Tongue (tissue), 2 donors: Measurements from ENCODE around the gene RPS10. TPM values are rescaled to one million over a fixed set of nuclear protein-coding genes. Genes with fewer than 3 reads are reported as not detected.

Experiments used
- DNase-seq: peaks from one replicate; pipeline ENCODE4 v3.0.0-alpha.2; 2015
- total RNA-seq: library from RNA; depleted of rRNA; stranded (reverse); fragments of >200 nt; gene quantifications from one replicate; pipeline ENCODE4 v1.2.3, GENCODE V29; 2014

The RPS10 gene
- total RNA-seq = 1,790 TPM

GRCh38 chr6:34425498-34426410, at the start of gene RPS10:
RPS10 (minus strand) TSS chr6:34426069; CDS start chr6:34425221, 848 bp downstream.
- DNase-seq = peak; percentile 97

- DNase-seq = peak; percentile 54
Observed at GRCh38 chr6:34475238-34475682, 49.4 kb upstream of the RPS10 start.

- DNase-seq = no peak
Observed at GRCh38 chr6:34474754-34475153, 48.9 kb upstream of the RPS10 start.

GRCh38 chr6:34473967-34474366, 48.1 kb upstream of the RPS10 start:
- no peak for DNase-seq

GRCh38 chr6:34472425-34472824, 46.6 kb upstream of the RPS10 start:
- DNase-seq = no peak

- no peak for DNase-seq
Observed at GRCh38 chr6:34469499-34469898, 43.6 kb upstream of the RPS10 start.

- DNase-seq = no peak
Observed at GRCh38 chr6:34468378-34468892, 42.6 kb upstream of the RPS10 start.

GRCh38 chr6:34466242-34467185, 40.6 kb upstream of the RPS10 start:
- no peak for DNase-seq

- peak; percentile 39 for DNase-seq
Observed at GRCh38 chr6:34465531-34466241, 39.8 kb upstream of the RPS10 start, which contains the start of gene PACSIN1. PACSIN1 (plus strand) TSS chr6:34466076; CDS start chr6:34526306, 60,230 bp downstream.

GRCh38 chr6:34463849-34464248, 38.0 kb upstream of the RPS10 start:
- DNase-seq = no peak

GRCh38 chr6:34463299-34463698, 37.4 kb upstream of the RPS10 start:
- DNase-seq = no peak

GRCh38 chr6:34462551-34462971, 36.7 kb upstream of the RPS10 start:
- DNase-seq = no peak

- DNase-seq = no peak
Observed at GRCh38 chr6:34462010-34462409, 36.1 kb upstream of the RPS10 start.

- no peak for DNase-seq
Observed at GRCh38 chr6:34460796-34461507, 35.1 kb upstream of the RPS10 start.

- DNase-seq = peak; percentile 50
Observed at GRCh38 chr6:34459899-34460593, 34.2 kb upstream of the RPS10 start.

- DNase-seq = no peak
Observed at GRCh38 chr6:34457742-34458735, 32.2 kb upstream of the RPS10 start.

GRCh38 chr6:34457382-34457741, 31.5 kb upstream of the RPS10 start:
- no peak for DNase-seq

GRCh38 chr6:34455831-34456230, 30.0 kb upstream of the RPS10 start:
- DNase-seq = no peak

GRCh38 chr6:34451192-34451591, 25.3 kb upstream of the RPS10 start:
- DNase-seq = no peak
